HL-60/S4 treated with retinoic acid at 250 ng/mL for 4 days and 3 days (cell line): ENCODE results near the gene ZNF74.
"Not testable (repeated sequence)": the region's sequence is repeated elsewhere in the genome, so short reads cannot be mapped to it uniquely, and the experiment has no call there.

ENCODE experiments used
- in situ Hi-C: fragments of 300-500 bp; cut with MboI; formaldehyde crosslinking; loops from 2 replicates; pipeline ENCODE4 v1.7.0; 2022; ENCODE audit warnings: low sequenced_read_pairs

Gene ZNF74

GRCh38 chr22:20399866-20400605, 6.1 kb downstream of the ZNF74 start:
- in situ Hi-C loops = no loop called here

- in situ Hi-C loops = no loop called here
Observed at GRCh38 chr22:20400606-20401375, 6.8 kb downstream of the ZNF74 start.

- in situ Hi-C loops = no loop called here
Observed at GRCh38 chr22:20401376-20402014, 7.5 kb downstream of the ZNF74 start.

- in situ Hi-C loops = no loop called here
Observed at GRCh38 chr22:20402960-20403778, 9.2 kb downstream of the ZNF74 start.

- in situ Hi-C loops = no loop called here
Observed at GRCh38 chr22:20403779-20404140, 9.8 kb downstream of the ZNF74 start.

GRCh38 chr22:20404881-20405280, 10.9 kb downstream of the ZNF74 start:
- in situ Hi-C loops = no loop called here

- in situ Hi-C loops = no loop called here
Observed at GRCh38 chr22:20405291-20405930, 11.5 kb downstream of the ZNF74 start.

GRCh38 chr22:20405931-20406685, 12.2 kb downstream of the ZNF74 start:
- in situ Hi-C loops = no loop called here

GRCh38 chr22:20406686-20407408, 12.9 kb downstream of the ZNF74 start:
- in situ Hi-C loops = no loop called here

- in situ Hi-C loops = no loop called here
Observed at GRCh38 chr22:20407829-20408228, 13.9 kb downstream of the ZNF74 start.

GRCh38 chr22:20408891-20409290, 14.9 kb downstream of the ZNF74 start:
- in situ Hi-C loops = no loop called here

- in situ Hi-C loops = not testable (repeated sequence)
Observed at GRCh38 chr22:20409385-20409784, 15.4 kb downstream of the ZNF74 start.

GRCh38 chr22:20412474-20413216, 18.7 kb downstream of the ZNF74 start:
- in situ Hi-C loops = no loop called here

- in situ Hi-C loops = no loop called here
Observed at GRCh38 chr22:20413217-20414058, 19.5 kb downstream of the ZNF74 start.

- in situ Hi-C loops = no loop called here
Observed at GRCh38 chr22:20414059-20414440, 20.1 kb downstream of the ZNF74 start.

GRCh38 chr22:20414450-20414849, 20.5 kb downstream of the ZNF74 start:
- in situ Hi-C loops = no loop called here

GRCh38 chr22:20415241-20415640, 21.3 kb downstream of the ZNF74 start:
- in situ Hi-C loops = not testable (repeated sequence)

- in situ Hi-C loops = not testable (repeated sequence)
Observed at GRCh38 chr22:20415699-20416098, 21.7 kb downstream of the ZNF74 start.
